GM20000 (cell line): Measurements from ENCODE around the gene CTNNA3.

Experiments used
- DNase-seq: peaks from one replicate; pipeline ENCODE4 v3.0.0; 2012; ENCODE audit warnings: low spot score
- TF ChIP-seq, protein P1 (sequence below): IDR thresholded peaks from 2 replicates; pipeline ENCODE4 v1.5.1; 2012; ENCODE audit warnings: mild to moderate bottlenecking, control low read depth; ENCODE audit errors: extremely low read depth, missing control alignments

The CTNNA3 gene

DNA sequence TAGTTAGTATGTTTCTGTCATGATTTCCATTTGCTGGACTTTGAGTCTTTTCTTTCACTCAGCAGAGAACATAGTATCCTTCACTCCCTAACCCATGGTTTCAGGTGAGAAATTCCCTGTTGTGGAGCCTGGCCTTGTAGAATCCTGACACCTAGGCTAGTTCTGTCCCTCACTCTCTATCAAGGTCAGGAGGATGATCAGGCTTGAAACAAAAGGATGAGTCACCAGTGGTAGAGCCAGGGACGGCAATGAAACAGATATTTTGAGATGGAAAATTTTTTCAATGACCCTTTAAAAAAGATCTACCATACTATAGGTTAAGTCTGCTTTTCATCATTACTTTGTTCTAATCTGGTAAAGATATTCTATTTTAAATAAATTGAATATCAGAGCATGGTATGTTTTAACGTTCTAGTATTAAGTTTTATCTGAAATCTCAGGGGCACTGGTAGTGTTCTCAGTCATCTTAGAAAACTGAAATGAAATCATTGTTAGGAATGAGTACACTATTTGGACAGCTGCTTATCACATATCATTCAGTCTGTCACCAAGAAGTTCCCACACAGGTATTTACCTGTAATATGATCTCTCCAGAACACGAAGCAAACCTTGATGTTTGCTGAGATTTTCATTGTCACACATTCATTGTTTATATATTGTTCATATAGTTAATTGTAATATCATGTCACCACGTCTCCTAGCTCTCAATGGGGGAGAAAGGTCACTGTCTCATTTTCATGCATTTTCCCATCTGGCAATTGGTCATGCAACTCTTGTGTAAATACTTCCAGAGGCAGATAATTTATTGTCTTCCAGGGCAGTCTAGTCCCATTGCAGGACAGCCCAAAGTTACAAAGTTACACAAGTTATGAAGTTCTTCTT is 1070.0 kb downstream of the CTNNA3 start:
- DNase-seq = no peak
- TF ChIP-seq, protein P1, sequence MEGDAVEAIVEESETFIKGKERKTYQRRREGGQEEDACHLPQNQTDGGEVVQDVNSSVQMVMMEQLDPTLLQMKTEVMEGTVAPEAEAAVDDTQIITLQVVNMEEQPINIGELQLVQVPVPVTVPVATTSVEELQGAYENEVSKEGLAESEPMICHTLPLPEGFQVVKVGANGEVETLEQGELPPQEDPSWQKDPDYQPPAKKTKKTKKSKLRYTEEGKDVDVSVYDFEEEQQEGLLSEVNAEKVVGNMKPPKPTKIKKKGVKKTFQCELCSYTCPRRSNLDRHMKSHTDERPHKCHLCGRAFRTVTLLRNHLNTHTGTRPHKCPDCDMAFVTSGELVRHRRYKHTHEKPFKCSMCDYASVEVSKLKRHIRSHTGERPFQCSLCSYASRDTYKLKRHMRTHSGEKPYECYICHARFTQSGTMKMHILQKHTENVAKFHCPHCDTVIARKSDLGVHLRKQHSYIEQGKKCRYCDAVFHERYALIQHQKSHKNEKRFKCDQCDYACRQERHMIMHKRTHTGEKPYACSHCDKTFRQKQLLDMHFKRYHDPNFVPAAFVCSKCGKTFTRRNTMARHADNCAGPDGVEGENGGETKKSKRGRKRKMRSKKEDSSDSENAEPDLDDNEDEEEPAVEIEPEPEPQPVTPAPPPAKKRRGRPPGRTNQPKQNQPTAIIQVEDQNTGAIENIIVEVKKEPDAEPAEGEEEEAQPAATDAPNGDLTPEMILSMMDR = no peak

DNA sequence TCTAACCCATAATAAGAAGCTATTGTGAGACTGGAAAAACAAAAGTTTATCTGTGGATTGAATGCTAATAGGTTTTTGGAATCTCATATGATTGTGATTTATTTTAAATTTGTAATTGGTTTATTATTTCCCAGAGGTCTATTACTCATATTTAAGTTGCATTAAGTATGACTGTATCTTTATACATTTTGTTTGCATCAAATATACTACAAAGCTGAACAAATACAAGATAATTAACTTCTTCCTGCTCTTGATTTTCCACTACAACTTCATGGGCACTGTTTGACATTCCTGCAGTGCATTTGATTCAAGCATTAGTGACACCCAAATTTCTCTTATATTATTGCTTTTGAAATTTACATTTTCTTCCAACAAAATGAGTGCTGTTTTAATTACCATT is 1073.9 kb downstream of the CTNNA3 start:
- no peak for DNase-seq
- TF ChIP-seq, protein P1 = no peak

DNA sequence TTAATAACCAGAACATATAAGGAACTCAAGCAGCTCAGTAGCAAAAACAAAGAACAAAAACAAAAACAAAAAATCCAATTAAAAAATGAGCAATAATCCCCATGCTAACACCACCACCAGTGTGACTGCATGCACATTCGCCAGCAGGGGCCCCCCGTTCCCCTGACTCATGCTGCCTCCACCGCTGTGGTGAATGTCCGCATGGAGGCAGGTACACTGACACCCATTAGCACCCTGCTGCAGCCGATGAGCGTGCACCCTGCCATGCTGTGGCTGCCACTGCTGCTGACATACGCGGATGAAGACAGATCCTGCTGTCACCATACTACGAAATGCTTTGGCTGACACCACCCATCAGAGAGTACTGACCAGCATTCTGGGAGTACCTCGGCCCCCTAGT is 1091.8 kb downstream of the CTNNA3 start:
- DNase-seq = no peak
- TF ChIP-seq, protein P1 = no peak

DNA sequence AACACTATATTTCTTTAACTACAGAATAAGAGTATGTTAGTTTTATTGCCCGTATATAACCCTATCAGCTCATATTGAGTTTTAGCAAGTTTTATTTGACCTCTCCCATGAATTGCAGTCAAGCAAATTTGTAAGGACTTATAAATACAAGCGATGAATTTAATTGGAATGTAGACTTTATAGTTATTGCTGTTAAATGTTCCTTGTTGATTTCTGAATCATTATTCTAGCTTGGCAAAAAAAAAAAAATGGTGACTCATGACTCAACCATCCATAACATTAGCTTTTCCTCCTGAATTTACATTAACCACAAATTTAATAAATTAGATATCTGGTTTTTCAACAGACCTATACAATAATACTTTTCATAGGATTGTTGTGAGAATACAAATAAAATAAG is 1104.1 kb downstream of the CTNNA3 start:
- DNase-seq = no peak
- TF ChIP-seq, protein P1 = no peak

DNA sequence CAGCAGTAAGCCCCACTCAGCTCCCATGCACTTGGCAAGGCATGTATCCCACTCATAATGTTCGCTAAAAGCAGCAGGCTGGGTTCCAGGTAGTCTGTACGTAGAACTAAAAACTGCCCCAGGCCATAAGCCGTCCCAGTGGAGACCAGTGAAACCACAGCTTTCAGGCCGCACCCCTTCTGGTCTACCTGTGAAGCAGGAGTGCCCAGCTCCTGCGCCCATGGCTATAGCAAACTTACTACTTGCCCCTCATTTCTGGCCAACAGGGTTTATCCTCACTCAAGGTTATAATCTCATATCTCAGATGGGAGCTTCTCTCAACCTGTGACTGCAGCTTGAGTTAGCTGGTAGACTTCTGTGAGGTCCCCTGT is 1108.3 kb downstream of the CTNNA3 start:
- DNase-seq = no peak
- TF ChIP-seq, protein P1 = no peak

DNA sequence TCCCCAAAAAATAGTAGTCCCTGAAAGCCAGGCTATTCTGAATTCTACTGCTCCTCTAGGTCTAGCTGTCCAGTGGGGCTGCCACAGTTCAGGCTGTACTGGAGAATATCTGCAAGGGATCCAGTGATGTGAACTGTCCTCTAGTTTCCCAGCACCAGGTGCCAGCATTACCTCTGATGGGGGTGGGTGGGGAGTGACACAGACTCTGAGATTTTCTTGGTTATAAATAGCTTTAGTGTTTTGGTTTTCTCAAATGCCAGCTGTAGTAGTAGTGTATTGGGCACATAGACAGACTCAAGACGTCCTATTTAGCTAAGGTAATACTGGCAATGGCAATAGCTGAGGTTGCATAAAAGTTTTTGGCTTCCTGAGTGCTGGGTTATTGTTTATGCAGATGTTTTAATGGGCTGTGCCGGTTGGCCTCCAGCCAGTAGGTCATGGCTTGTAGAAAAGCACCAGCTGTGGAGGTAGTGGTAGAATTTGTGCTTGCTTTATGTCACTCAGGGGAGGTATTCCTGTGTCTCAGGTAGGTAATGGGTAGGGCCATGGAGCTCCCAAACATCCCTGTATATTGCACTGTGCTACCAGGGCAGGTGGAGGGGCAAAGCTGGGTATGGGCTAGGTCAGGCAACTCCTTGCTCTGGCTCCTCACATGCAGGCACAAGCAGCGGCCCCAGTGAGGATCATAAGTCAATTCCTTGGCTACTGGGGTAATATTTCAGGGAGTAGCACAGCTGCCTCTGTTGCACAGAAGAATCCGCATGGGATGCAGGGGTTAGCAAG is 1108.9 kb downstream of the CTNNA3 start:
- DNase-seq = no peak
- TF ChIP-seq, protein P1 = no peak

DNA sequence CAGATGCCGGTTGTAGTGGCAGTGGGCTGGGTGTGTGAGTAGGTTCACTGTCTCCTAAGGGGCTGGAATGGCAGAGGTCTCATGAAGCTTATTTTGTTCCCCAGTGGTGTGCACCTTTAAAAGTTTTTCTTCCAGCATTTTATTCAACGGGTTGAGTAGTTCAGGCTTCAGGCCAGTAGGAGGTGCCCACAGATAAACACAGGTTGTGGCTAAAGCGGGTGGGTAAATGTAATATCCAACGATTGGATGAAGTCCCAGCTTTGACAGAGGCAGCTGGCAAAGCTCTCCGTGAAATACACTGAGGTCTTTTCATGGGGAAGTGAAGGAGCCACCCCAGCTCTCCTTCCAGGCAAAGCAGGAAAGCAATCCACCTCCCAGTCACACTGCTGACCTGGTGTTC is 1109.9 kb downstream of the CTNNA3 start:
- TF ChIP-seq, protein P1 = no peak
- DNase-seq = no peak
